Cortex of kidney (tissue), 1 donor: ENCODE results near the gene CNTN2.

Experiments used
- DNase-seq: peaks from one replicate; lab custom pipeline; 2025; lab: John Stamatoyannopoulos, UW

The CNTN2 gene, protein sequence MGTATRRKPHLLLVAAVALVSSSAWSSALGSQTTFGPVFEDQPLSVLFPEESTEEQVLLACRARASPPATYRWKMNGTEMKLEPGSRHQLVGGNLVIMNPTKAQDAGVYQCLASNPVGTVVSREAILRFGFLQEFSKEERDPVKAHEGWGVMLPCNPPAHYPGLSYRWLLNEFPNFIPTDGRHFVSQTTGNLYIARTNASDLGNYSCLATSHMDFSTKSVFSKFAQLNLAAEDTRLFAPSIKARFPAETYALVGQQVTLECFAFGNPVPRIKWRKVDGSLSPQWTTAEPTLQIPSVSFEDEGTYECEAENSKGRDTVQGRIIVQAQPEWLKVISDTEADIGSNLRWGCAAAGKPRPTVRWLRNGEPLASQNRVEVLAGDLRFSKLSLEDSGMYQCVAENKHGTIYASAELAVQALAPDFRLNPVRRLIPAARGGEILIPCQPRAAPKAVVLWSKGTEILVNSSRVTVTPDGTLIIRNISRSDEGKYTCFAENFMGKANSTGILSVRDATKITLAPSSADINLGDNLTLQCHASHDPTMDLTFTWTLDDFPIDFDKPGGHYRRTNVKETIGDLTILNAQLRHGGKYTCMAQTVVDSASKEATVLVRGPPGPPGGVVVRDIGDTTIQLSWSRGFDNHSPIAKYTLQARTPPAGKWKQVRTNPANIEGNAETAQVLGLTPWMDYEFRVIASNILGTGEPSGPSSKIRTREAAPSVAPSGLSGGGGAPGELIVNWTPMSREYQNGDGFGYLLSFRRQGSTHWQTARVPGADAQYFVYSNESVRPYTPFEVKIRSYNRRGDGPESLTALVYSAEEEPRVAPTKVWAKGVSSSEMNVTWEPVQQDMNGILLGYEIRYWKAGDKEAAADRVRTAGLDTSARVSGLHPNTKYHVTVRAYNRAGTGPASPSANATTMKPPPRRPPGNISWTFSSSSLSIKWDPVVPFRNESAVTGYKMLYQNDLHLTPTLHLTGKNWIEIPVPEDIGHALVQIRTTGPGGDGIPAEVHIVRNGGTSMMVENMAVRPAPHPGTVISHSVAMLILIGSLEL

DNA sequence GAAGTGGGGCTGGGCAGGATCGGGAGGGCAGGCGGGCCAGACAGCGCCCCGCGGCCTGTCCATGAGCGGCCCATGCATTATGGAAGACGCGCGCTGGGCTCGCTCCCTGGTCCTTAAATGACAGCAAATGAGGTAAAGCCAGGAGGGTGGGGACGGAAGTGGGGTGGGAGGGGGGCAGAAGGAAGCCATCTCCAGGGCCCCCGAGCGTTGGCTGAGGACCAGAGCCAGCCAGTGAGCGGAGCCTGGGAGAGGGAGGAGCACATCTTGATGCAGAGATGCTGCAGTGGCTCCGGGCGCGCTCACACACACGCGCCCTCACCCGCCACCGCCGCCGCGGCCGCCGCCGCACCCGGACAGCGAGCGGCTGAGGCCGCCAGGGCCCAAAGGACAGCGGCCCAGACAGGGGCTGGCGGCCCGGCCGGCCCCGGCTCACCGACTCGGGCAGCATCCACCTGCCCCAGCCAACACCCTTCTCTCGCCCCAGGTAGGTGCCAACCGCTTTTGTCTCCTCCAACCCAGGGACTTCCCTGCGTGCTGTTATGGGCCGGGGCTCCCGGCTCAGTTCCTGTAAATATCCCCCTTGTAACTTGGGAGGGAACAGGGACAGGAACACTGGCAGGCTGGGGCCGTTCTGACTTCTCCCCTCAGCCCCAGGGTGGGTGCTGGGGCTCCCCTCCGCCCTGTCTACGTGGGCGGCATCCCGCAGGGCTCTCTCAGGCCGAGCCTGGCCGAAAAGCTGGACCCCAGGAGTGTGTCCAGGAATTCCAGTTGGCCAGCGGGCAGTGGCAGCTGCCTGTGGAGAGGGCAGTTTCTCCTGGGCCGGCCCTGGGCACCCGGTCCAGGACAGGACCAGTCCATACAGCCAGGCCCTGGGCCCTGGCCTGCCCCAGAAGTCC, at the start of gene CNTN2:
CNTN2 (plus strand) TSS at position 302 of the 896 bp plus-strand sequence. CDS start 9,974 bp downstream, outside the sequence.
- no peak for DNase-seq

DNA sequence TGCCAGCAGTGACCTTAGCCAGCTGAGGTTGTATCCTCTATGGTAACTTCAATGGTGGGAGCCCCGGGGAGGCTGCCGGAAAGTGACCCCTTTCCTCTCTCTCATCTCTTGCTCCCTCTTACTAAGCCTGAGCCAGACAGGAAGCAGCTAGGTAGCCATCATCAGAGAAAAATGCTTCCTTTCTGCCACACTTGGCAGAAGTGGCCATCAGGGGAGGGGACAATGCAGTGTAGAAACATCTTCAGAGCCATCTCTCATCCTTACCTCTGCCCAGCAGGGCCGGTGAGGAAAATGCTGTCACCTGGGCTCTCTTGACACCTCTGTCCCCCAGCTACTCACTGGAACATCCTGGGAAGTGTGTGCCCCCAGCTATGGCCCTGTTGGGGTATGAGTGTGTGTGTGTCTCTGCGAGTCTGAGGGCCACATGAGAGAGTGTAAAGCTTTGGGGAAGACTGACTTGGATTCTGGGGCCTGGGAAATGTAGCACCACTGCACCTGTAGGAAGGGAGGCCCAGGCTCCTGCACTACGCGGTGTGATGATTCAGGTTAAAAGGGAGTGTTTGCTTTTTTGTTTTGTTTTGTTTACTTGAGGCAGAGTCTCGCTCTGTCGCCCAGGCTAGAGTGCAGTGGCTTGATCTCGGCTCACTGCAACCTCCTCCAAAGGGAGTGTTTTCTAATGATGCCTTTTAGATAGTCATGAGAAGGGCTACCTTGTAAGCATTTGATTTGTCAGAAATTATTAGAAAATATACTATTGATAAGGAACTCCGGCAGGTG, 48.7 kb upstream of the CNTN2 start:
- no peak for DNase-seq

DNA sequence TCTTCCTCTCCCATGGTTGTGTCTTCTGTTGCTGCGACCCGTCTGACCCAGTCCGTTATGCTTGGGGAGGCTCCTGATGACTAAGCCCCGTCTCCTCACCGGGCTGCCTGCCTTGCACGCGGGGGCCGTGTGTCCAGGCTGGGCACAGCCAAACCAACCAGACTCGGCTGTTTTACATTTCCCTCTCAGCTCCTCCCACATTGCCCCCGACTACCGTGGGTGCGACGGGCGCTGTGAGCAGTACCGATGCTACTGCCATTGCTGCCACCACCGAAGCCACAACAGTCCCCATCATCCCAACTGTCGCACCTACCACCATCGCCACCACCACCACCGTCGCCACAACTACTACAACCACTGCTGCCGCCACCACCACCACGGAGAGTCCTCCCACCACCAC, 46.0 kb upstream of the CNTN2 start:
- DNase-seq: no peak

DNA sequence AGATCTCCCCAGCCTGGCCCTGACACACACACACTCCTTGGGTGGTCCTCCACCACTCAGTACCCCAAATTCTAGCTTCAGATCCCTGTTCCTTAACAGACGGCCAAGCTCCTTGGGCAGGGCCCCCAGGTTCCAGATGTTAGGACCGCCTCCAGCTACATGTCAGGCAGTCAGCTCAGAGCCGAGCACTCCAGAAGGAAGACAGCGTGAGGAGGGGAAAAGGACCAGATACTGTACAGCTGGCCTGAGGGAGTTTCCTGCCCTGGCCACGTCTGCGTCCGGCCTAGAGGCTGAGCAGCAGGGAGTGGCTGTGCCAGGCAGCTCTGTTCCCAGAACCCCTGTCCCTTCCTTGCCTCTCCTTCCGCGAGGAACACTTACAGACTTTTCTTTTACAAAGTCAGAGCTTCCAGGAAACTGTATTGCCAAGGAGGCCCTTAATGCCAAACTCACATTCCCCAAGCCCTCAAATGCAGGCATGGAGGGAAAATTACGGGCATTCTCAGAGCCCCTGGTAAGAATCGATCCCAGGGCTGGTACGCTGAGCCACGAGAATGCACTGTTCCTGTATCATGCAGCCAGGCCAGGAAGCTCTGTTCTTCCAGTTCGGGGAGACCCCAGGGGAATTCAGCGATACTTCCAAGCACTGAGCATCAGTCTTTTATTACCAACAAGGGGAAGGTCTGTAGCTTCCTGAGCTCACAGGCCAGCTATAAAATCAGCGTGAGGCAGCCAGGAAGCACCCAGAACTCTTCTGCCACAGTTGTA, 45.2 kb upstream of the CNTN2 start:
- DNase-seq: no peak

DNA sequence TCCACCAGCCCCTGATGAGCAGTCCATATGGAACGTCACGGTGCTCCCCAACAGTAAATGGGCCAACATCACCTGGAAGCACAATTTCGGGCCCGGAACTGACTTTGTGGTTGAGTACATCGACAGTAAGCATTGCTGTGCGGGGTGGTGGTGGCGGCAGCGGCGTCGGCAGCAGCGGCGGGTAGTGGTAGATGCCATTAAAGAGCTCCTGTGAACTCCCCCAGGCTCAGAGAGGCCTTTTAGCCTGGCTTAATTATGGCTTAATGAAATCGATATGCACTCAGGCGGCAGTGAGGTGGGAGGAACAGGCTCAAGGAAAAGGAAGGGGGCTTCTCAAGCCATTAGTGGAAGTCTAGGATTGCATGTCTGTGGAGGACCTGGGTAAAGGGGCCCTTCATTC, 41.9 kb upstream of the CNTN2 start:
- no peak for DNase-seq

DNA sequence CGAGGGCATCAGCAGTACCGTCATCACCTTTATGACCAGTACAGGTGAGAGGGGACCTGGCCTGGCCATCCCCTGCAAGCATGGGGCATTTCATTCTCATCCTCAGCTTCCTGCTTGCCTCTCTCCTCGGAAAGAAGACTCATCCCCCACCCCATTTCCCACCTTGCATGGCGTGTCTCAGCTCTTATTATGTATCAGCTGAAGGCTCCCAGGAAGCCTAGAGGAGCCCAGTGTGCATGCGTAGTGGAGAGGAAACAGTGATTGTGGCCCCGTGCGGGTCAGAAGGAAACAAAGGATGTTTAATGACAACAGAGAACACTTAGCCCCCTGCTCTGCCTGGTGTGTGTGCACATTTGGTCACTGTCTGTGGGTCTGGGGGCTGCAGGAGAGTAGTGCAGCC, 40.3 kb upstream of the CNTN2 start:
- no peak for DNase-seq

DNA sequence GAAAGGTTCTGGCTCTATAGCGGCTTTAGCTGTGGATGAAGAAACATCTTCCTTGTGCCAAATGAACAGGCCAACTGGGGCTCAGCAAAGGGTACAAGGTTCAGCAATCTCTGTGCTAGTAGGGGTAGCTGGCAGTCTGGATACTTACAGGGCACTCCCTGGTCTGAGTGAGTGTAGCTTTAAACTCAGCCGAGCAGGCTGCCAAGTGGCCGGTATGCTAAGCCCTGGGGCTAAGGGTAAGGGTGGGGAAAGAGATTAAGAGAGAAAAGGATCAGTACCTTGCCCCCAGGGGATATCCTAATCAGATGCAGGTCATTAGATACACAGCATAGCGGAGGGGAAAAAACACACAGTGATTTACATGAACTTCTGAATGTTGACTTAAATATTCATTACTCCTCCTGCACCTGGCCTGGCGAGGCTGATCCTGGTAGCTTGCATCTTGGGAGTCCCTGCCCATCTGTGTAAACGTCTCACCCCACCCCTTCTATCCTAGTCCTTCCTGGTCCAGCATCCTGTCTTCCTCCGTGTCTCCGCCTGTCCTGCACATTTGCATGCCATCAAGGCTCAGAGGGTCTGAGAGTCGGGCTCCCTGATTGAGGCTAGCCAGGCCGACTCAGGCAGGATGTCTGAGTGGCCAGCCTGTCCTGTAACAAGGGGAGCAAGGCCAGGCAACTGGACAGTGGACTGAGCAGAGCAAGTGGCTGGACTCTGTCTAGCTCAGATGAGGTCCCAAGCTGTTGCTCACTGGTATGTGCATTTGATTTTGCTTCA, 39.5 kb upstream of the CNTN2 start:
- no peak for DNase-seq

DNA sequence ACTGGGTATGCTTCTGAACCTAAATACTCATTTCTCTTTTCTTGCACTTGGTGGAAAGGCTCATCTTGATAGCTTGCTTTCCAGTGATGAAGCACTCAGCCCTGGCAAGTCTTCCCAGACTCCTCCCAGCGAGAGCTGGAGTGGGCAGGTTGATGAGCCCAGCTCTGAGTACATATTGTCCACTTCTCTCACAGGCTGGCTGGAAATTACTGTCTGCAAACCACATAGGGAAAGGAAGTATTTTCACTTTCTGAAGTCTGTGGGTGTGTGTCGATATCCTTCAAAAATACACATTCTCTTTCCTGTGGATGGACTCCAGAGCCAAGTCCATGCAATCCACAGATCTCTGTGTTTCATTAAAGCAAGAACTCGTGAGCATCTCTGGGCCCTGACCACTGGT, 38.7 kb upstream of the CNTN2 start:
- no peak for DNase-seq

DNA sequence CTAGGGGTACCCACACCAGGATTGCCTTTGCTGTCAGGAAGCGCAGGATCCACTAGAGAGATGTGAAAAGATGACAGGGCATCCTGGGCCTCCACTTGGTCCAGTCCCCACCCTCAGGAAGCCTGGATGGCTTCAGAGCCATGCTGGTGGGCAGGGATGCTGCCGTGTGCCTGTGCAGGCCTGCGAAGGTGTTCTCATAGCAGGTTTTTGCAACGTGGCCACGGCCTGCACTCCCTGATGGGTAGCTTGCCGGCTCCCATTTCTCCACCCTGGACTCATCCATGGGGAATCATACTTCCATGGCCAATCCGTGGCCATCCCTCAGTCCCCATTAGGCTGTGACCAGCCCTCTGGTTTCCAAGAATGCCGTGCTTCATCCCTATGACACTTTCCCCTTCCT, 34.1 kb upstream of the CNTN2 start:
- DNase-seq: no peak

DNA sequence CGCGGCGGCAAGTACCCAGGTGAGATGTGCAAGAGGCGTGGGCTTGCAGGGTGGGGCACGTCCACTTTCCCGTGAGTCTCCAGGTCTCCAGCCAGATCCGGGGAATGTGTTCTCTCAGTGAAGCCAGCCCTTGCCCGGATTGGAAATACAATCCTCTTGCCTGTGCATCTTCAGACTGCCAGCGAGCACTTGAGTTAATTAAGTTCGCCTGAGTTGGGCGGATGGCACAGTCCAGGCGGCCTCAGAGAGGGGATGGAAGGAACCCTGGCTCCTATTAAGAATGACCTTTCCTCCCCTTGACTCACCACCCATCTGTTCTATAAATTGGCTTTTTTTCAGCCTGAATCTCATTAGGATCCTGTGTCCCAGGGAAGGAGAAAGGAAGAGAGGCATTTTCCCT, 33.3 kb upstream of the CNTN2 start:
- no peak for DNase-seq

DNA sequence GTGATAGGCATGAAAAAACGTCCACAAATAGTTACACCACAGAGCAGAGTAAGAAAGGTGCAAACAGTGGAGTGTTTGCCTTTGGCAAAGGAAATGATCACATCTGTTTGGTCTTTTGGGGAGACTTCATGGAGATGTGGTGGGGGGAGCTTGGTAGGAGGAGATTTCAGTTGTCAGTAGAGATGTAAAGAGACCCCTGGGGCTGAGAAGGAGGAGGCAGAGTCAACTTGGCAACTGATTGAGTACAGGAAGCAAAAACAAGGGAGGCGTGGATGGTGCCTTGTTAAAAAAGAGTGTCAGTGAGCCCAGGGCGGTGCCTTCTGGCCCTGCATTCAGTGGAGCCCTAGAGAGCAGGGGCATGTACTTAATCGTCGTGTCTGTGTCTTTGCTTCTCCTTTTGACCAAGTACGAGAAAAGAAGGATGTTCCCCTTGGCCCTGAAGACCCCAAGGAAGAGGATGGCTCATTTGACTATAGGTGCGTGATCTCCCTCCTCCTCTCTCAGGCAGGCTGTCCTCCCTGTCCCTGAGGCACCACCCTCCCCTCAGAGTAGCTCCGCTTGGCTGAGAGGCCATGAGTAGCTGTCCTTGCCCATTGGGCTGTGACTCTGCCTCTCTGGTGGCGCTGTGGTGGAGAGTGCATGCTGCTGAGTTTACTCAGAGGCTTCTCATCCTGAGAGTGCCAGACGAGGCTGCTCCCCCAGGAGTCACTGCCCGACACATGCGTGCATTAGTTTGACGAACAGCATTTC, 30.4 kb upstream of the CNTN2 start:
- no peak for DNase-seq

DNA sequence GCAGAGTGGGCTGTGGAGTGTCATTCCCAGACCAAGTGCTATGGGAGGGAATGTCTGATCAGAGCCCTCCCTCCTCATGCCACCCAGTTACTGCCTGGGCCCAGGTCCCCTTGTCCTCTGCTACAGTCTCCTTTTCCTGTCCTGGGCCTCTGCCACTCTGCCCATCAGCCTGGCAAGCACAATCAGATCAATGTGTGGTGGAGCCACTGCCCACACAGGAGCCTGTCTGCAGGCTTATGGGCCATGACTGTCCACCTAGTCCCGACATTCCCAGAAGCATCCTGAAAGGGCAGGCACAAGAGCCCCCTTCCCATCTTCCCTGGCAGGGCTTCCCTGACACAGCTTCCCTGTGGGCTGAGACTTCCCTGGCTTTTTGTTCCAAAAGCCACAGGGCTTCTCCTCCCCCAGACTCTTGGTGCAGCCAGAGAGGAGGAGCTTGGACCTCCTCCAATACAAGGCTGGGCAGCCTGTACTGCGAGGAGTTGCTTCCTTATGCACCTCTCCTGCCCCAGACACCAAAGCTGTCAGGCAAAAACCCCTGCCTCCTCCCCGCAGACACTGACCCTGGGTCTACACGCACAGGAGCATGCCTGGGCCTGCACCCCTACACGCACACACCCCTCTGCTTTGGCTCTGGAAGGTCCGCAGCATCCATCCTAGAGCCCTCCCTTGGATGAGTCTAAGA, 29.2 kb upstream of the CNTN2 start:
- DNase-seq: no peak

DNA sequence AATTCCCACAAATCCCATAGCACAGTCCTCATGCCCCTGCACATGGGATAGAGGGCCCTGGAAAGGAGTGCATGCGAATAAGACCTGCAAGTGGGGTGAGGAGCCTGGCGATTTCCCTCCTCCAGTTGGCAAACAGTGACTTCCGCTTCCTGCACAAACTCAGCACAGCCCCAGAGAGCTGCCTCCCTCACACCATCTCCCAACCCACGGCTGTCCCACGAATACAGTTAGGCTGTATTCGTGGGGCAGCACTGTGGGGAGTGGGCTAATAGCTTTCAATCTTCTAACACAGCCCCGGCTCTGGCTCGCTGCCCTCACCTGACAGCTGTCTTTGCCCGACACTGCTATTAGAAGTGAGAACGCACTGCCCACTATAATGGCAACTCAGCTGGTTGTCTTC, 28.2 kb upstream of the CNTN2 start:
- no peak for DNase-seq

DNA sequence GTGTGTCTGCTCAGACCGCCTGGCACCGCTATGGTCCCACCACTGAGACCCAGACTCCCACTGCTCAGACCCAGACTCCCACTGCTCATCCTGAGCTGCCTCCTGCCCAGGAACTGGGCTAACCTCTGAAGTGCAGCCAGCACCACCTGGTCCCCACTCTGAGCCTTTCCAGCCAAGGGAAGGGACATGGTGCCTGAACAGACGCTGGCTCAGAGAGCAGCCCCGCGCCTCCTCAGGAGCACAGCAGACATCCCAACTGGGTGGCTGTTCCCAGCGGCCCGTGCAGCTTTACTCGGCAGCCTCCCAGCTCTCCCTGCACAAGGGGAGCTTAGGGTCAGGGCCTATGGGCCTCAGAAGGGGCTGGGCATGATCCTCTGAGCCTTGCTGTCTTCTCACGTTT, 27.8 kb upstream of the CNTN2 start:
- DNase-seq: no peak

DNA sequence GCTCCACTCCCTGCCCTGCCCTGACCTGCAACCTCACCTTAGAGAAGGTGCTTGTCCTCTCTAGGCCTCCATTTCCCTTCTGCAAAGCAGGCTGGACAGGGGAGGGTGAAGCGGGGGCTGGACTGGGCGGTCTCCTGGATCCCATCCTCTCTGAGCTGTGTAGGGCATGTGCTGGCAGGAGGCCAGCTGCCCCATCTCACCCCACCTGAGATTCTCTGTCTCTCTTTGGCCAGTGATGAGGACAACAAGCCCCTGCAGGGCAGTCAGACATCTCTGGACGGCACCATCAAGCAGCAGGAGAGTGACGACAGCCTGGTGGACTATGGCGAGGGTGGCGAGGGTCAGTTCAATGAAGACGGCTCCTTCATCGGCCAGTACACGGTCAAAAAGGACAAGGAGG, 26.9 kb upstream of the CNTN2 start:
- no peak for DNase-seq

DNA sequence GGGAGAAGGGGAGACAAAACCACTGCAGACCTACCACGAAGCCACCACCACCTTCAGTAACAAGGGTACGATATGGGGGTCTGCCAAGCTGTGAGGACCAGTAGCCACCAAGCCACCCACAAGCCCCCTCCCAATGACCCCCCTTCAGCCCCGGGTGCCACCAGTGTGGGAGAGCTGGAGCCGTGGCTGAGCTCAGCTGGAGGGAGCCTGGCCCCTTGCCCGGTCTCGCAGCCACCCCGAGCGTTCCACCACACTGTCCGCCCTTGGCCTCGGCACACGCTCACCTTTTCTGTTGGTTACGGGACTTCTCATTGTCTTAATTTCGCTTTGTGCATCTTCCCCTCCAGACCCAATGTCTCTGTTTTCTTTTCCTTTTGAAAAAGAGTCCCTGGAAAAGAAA, 26.4 kb upstream of the CNTN2 start:
- no peak for DNase-seq

DNA sequence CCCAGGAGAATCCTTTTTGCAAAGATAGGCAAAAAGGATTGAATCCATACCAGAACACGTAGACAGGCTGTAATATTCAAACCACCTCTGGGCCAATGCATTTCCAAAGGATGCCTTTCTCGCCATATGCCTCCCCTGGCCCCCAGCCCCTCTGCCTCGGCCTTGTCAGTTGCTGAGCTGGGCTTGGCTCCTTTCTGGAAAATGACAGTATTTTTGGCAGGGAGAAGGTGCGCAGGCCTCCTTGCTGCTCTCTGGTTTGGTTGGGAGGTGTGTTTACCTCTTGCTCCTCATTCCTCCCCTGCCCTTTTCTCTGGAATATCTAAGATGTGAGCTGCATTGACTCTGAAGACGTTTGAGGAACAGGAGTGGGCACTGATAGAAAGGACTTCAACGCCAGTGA, 26.0 kb upstream of the CNTN2 start:
- no peak for DNase-seq

DNA sequence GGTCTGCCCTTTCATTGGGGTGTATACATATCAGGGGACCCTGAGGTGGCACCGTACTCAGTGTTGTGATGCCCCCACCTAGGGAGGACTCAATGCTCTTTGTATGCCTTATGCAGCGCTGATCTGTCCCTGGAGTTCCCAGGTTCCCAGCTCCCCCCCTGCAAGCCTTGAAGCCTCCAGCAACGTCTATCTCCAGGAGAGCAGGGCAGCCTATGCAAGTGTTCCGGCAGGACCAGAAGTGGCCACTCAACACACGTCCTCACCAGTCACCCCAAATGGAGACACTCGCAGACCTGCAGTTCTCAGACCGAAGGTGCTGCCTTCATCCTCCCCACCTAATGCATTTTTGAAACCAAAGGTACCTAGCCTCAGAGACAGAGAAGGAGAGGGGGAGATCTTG, 25.2 kb upstream of the CNTN2 start:
- DNase-seq: no peak
